A549 (cell line): ENCODE measurements around the gene IP6K3. TPM values are rescaled to one million over a fixed set of nuclear protein-coding genes. Genes with fewer than 3 reads are reported as not detected.
A peak's percentile ranks its signal among the peaks of the same experiment; 100 is the strongest.

Experiments used
- ATAC-seq, 2 experiments: fragments of 200-7000 bp in 1 of 2; fragments of >200 bp in 1 of 2; cut with Nextera tagmentation in 1 of 2; cut with Tn5 transposase in 1 of 2; 3 replicates each; pipeline versions ENCODE4 v1.8.0 to v1.9.1; 2018 to 2020; ENCODE audit warnings: mild to moderate bottlenecking in 1 of 2, moderate library complexity in 1 of 2
- CTCF ChIA-PET: fragments of 300-600 bp; sonication (Branson Sonifier 250); formaldehyde crosslinking; extraction: SDS; loops from one replicate; lab custom pipeline; 2021; ENCODE audit warnings: antibody characterized with exemption, inconsistent platforms; lab: Yijun Ruan, JAX
- POLR2A ChIA-PET: fragments of 350-600 bp; formaldehyde crosslinking; extraction: SDS; loops from one replicate; lab custom pipeline; 2021; ENCODE audit warnings: antibody characterized with exemption, inconsistent platforms; lab: Yijun Ruan, JAX
- DNase-seq, 2 experiments: peaks; one replicate each; pipeline versions ENCODE4 v3.0.0 to v3.0.0-alpha.2; 2011 to 2016; ENCODE audit warnings: low read depth in 1 of 2, low spot score in 1 of 2
- FAIRE-seq: peaks from 2 replicates; lab custom pipeline; 2011; peaks lifted over from hg19 to GRCh38; lab: Jason Lieb, UNC
- H3K27ac ChIP-seq, 2 experiments: fragments of >200 bp; sonication (Bioruptor Twin); formaldehyde crosslinking; 3 replicates each; pipeline ENCODE4 v1.5.1; 2016 to 2017
- H3K4me1 ChIP-seq: fragments of >200 bp; sonication (Bioruptor Twin); formaldehyde crosslinking; 3 replicates; pipeline ENCODE4 v1.6.1; 2016
- H3K4me2 ChIP-seq: fragments of >200 bp; sonication (Bioruptor Twin); formaldehyde crosslinking; 3 replicates; pipeline ENCODE4 v1.6.1; 2016
- H3K4me3 ChIP-seq: fragments of >200 bp; sonication (Bioruptor Twin); formaldehyde crosslinking; 3 replicates; pipeline ENCODE4 v1.5.1; 2016
- H3K9me3 ChIP-seq: fragments of >200 bp; sonication (Bioruptor Twin); formaldehyde crosslinking; 3 replicates; pipeline ENCODE4 v1.6.1; 2016
- ATOH8 ChIP-seq: fragments of 250-450 bp; sonication (Bioruptor Pico); IDR thresholded peaks from 2 replicates; pipeline ENCODE4 v1.5.0; 2020; ENCODE audit warnings: low read depth, mild to moderate bottlenecking, moderate library complexity
- CBX2 ChIP-seq: fragments of 200-600 bp; sonication (generic); IDR thresholded peaks from 2 replicates; pipeline ENCODE4 v1.6.1; 2016; ENCODE audit warnings: low read depth, mild to moderate bottlenecking, borderline replicate concordance
- CEBPB ChIP-seq, 2 experiments: fragments of >200 bp in 1 of 2; sonication (Bioruptor Twin) in 1 of 2; formaldehyde crosslinking in 1 of 2; IDR thresholded peaks; 2 replicates each; pipeline ENCODE4 v1.6.1; 2012 to 2016
- CHD4 ChIP-seq: fragments of 200-600 bp; sonication (generic); IDR thresholded peaks from 2 replicates; pipeline ENCODE4 v1.6.1; 2016; ENCODE audit warnings: antibody characterized with exemption, mild to moderate bottlenecking, borderline replicate concordance
- E2F6 ChIP-seq: IDR thresholded peaks from 2 replicates; pipeline ENCODE4 v1.6.1; 2012; ENCODE audit warnings: low read depth, borderline replicate concordance
- EHMT2 ChIP-seq: fragments of 200-600 bp; sonication (generic); IDR thresholded peaks from 2 replicates; pipeline ENCODE4 v1.6.1; 2016; ENCODE audit warnings: antibody characterized with exemption, low read depth, mild to moderate bottlenecking, moderate library complexity
- ELK1 ChIP-seq: fragments of 150-350 bp; IDR thresholded peaks from 2 replicates; pipeline ENCODE4 v1.6.1; 2014; ENCODE audit warnings: low read depth, mild to moderate bottlenecking, low read length
- EP300 ChIP-seq, 2 experiments: fragments of >200 bp; sonication (Bioruptor Twin); formaldehyde crosslinking; IDR thresholded peaks; 2 replicates in 1 of 2; 3 replicates in 1 of 2; pipeline ENCODE4 v1.6.1; 2016 to 2017
- FOSL2 ChIP-seq, 2 experiments: fragments of 450-650 bp in 1 of 2; fragments of >200 bp in 1 of 2; sonication (Bioruptor Twin) in 1 of 2; formaldehyde crosslinking; IDR thresholded peaks; 2 replicates each; pipeline versions ENCODE4 v1.5.0 to v1.6.1; 2016 to 2020; ENCODE audit warnings: mild to moderate bottlenecking in 1 of 2, moderate library complexity in 1 of 2
- FOXS1 ChIP-seq: fragments of 250-450 bp; sonication (Bioruptor Pico); IDR thresholded peaks from 2 replicates; pipeline ENCODE4 v1.5.0; 2020; ENCODE audit warnings: mild to moderate bottlenecking, moderate library complexity
- HES2 ChIP-seq: fragments of >200 bp; sonication (Bioruptor Twin); formaldehyde crosslinking; IDR thresholded peaks from 2 replicates; pipeline ENCODE4 v1.6.1; 2016
- JUNB ChIP-seq: fragments of >200 bp; sonication (Bioruptor Twin); formaldehyde crosslinking; IDR thresholded peaks from 2 replicates; pipeline ENCODE4 v1.6.1; 2016
- MAX ChIP-seq: IDR thresholded peaks from 2 replicates; pipeline ENCODE4 v1.6.1; 2012
- NFE2L2 ChIP-seq: fragments of 150-350 bp; conservative IDR thresholded peaks from 2 replicates; pipeline ENCODE4 v1.6.1; 2014; ENCODE audit warnings: low read length
- NPAS2 ChIP-seq: fragments of 250-450 bp; sonication (Bioruptor Pico); IDR thresholded peaks from 2 replicates; pipeline ENCODE4 v1.8.0; 2022; ENCODE audit warnings: mild to moderate bottlenecking, moderate library complexity, borderline replicate concordance
- RAD21 ChIP-seq, 2 experiments: fragments of >200 bp in 1 of 2; sonication (Bioruptor Twin) in 1 of 2; formaldehyde crosslinking in 1 of 2; IDR thresholded peaks in 1 of 2; conservative IDR thresholded peaks in 1 of 2; 2 replicates in 1 of 2; 3 replicates in 1 of 2; pipeline ENCODE4 v1.6.1; 2012 to 2018; ENCODE audit warnings: inconsistent platforms in 1 of 2
- SMC3 ChIP-seq: fragments of >200 bp; sonication (Bioruptor Twin); formaldehyde crosslinking; IDR thresholded peaks from 3 replicates; pipeline ENCODE4 v1.6.1; 2018; ENCODE audit warnings: inconsistent platforms
- SREBF2 ChIP-seq: fragments of 450-650 bp; IDR thresholded peaks from 2 replicates; pipeline ENCODE4 v1.6.1; 2014; ENCODE audit warnings: mild to moderate bottlenecking, moderate library complexity
- TFCP2L1 ChIP-seq: fragments of 250-450 bp; sonication (Bioruptor Pico); IDR thresholded peaks from 2 replicates; pipeline ENCODE4 v1.5.0; 2021; ENCODE audit warnings: mild to moderate bottlenecking
- TP53 ChIP-seq: fragments of 250-450 bp; sonication (Bioruptor Pico); IDR thresholded peaks from 2 replicates; pipeline ENCODE4 v1.5.0; 2021; ENCODE audit warnings: mild to moderate bottlenecking, moderate library complexity
- ZNF302 ChIP-seq: fragments of 250-450 bp; sonication (Bioruptor Pico); IDR thresholded peaks from 2 replicates; pipeline ENCODE4 v1.9.0; 2021; ENCODE audit warnings: inconsistent platforms, mild to moderate bottlenecking, moderate library complexity
- WGBS: methylation state at CpG from one replicate; pipeline ENCODE4 v1.1.6; 2017; ENCODE audit errors: missing lambda C conversion rate; 5-methylcytosine and 5-hydroxymethylcytosine counted together
- polyA plus RNA-seq, 4 experiments: library from polyadenylated mRNA; depleted of rRNA in 3 of 4; stranded (reverse); fragments of >200 nt; fragmentation: RNase III in 1 of 4; extraction: RNeasy Plus Mini Kit Qiagen cat#74134 plus additional on column Dnase treatment in 1 of 4; gene quantifications; 2 replicates in 3 of 4; 3 replicates in 1 of 4; pipeline ENCODE4 v1.2.3, GENCODE V29; 2011 to 2017

The IP6K3 gene
- polyA plus RNA-seq, 2 of the 4 experiments (the other 2 are of a cell fraction) = 0.03 to 0.12 TPM

GRCh38 chr6:33733709-33734007 is 13.0 kb downstream of the IP6K3 start:
- 91% methylated on average over 5 of the region's 8 CpGs for WGBS
- TF ChIP-seq JUNB (no peak), MAX (no peak), EP300 (IDR thresholded peaks at IDR 0.05) (no peak), ELK1 (no peak), FOSL2 (IDR thresholded peaks at IDR 0.05) (no peak), FOSL2 (CRISPR knock-in tag; IDR thresholded peaks at IDR 0.05) (no peak), NPAS2 (CRISPR knock-in tag) (no peak)
- no peak for ATAC-seq
- no peak for DNase-seq
- H3K27ac ChIP-seq = no peak overlapping the region; a peak in 1 of 6 replicates
- H3K4me2 ChIP-seq = no peak overlapping the region
- POLR2A ChIA-PET = no interaction called here
- no peaks in the 10 kb centered on the region for H3K4me1 ChIP-seq
- H3K9me3 ChIP-seq = no peaks in the 10 kb centered on the region
- H3K4me3 ChIP-seq = no peak overlapping the region
- no peak for FAIRE-seq
- CTCF ChIA-PET = interaction anchor here (1.2 kb wide), 1 partner anchor 22 kb away, joined by 3 read pairs; the partner anchor contains the start of gene UQCC2

- H3K27ac ChIP-seq = peak overlapping the region; percentile 14 to 46; a peak in 3 of 6 replicates
- H3K4me3 ChIP-seq = no peak overlapping the region
- CTCF ChIA-PET = interaction anchor here (1.0 to 2.1 kb wide), 2 partner anchors 22 to 29 kb away, joined by 3 to 10 read pairs; partner anchors contain the start of gene UQCC2
- DNase-seq (no peak), ATAC-seq (no peak), FAIRE-seq (no peak)
- H3K4me1 ChIP-seq = no peaks in the 10 kb centered on the region
- 60% methylated on average over 7 of the region's 13 CpGs for WGBS
- H3K9me3 ChIP-seq = no peaks in the 10 kb centered on the region
- no peak for TF ChIP-seq NFE2L2
- TF ChIP-seq SREBF2 = no peak
- TF ChIP-seq TP53 (CRISPR knock-in tag) = no peak
- TF ChIP-seq ZNF302 = no peak
- no peak for TF ChIP-seq CHD4
- TF ChIP-seq RAD21 (conservative IDR thresholded peaks at IDR 0.05 in 1 of 2, IDR thresholded peaks at IDR 0.05 in 1 of 2) = no peak
- TF ChIP-seq MAX = no peak
- TF ChIP-seq CBX2 = no peak
- TF ChIP-seq EHMT2 = no peak
- no peak for TF ChIP-seq HES2
- no peak for TF ChIP-seq CEBPB (IDR thresholded peaks at IDR 0.05)
- no peak for TF ChIP-seq ATOH8 (CRISPR knock-in tag)
- TF ChIP-seq NPAS2 (CRISPR knock-in tag) = no peak
- TF ChIP-seq SMC3 = no peak
- TF ChIP-seq TFCP2L1 (CRISPR knock-in tag) = no peak
- TF ChIP-seq FOXS1 = no peak
- no peak for TF ChIP-seq E2F6
- POLR2A ChIA-PET = no interaction called here
- H3K4me2 ChIP-seq = no peak overlapping the region
Observed at GRCh38 chr6:33732817-33733708, 13.6 kb downstream of the IP6K3 start.
